Mucosa of stomach (tissue), 1 donor: ENCODE results near the gene ALKBH6.
"Not testable (repeated sequence)": the region's sequence is repeated elsewhere in the genome, so short reads cannot be mapped to it uniquely, and the experiment has no call there.

ENCODE experiments used
- H3K27me3 ChIP-seq: one replicate; pipeline ENCODE4 v1.7.0; 2013; ENCODE audit warnings: mild to moderate bottlenecking, low read length; ENCODE audit not compliant: control insufficient read depth, insufficient read depth
- H3K36me3 ChIP-seq: one replicate; pipeline ENCODE4 v1.7.0; 2013; ENCODE audit warnings: low read length; ENCODE audit not compliant: control insufficient read depth, insufficient read depth
- H3K4me1 ChIP-seq: one replicate; pipeline ENCODE4 v1.7.0; 2013; ENCODE audit warnings: mild to moderate bottlenecking, low read length; ENCODE audit not compliant: control insufficient read depth, insufficient read depth
- H3K4me3 ChIP-seq: one replicate; pipeline ENCODE4 v1.7.0; 2013; ENCODE audit warnings: low read length
- H3K9ac ChIP-seq: one replicate; pipeline ENCODE4 v1.7.0; 2013; ENCODE audit warnings: mild to moderate bottlenecking, low read length, moderate library complexity
- H3K9me3 ChIP-seq: one replicate; pipeline ENCODE4 v1.7.0; 2013; ENCODE audit warnings: mild to moderate bottlenecking, low read length, moderate library complexity; ENCODE audit not compliant: control insufficient read depth
- donor health status: Pancreatic carcinoma.

The ALKBH6 gene

GRCh38 chr19:35986664-35987570 lies 27.1 kb downstream of the ALKBH6 start:
- H3K9ac ChIP-seq, result no peak overlapping the region
- no peak overlapping the region for H3K4me3 ChIP-seq
- H3K36me3 ChIP-seq, result no peaks in the 10 kb centered on the region
- H3K9me3 ChIP-seq, result no peaks in the 10 kb centered on the region
- H3K4me1 ChIP-seq, result no peaks in the 10 kb centered on the region
- H3K27me3 ChIP-seq, result peaks cover 30% of the 10 kb centered on the region

GRCh38 chr19:35986111-35986510 lies 27.9 kb downstream of the ALKBH6 start:
- Histone ChIP-seq H3K4me1 (no peaks in the 10 kb centered on the region), H3K9ac (no peak overlapping the region), H3K4me3 (no peak overlapping the region), H3K9me3 (no peaks in the 10 kb centered on the region), H3K27me3 (peaks cover 30% of the 10 kb centered on the region), H3K36me3 (no peaks in the 10 kb centered on the region)

- Histone ChIP-seq H3K4me3 (no peak overlapping the region), H3K27me3 (peaks cover 19% of the 10 kb centered on the region)
These were observed 30.8 kb downstream of the ALKBH6 start for GRCh38 chr19:35983177-35983576.

GRCh38 chr19:35980997-35981396 lies 33.0 kb downstream of the ALKBH6 start:
- H3K9me3 ChIP-seq, H3K36me3 ChIP-seq, H3K27me3 ChIP-seq, H3K4me1 ChIP-seq, H3K4me3 ChIP-seq, H3K9ac ChIP-seq: not testable (repeated sequence)

More at GRCh38 chr19:35983177-35983576, 30.8 kb downstream of the ALKBH6 start:
- no peaks in the 10 kb centered on the region for H3K9me3 ChIP-seq
- H3K4me1 ChIP-seq, result no peaks in the 10 kb centered on the region
- no peaks in the 10 kb centered on the region for H3K36me3 ChIP-seq
- H3K9ac ChIP-seq, result no peak overlapping the region

- Histone ChIP-seq H3K9me3 (no peaks in the 10 kb centered on the region), H3K9ac (no peak overlapping the region), H3K36me3 (no peaks in the 10 kb centered on the region), H3K4me3 (no peak overlapping the region), H3K27me3 (no peaks in the 10 kb centered on the region), H3K4me1 (no peaks in the 10 kb centered on the region)
These were observed 35.1 kb downstream of the ALKBH6 start for GRCh38 chr19:35978832-35979365.

- Histone ChIP-seq H3K4me1 (no peaks in the 10 kb centered on the region), H3K36me3 (no peaks in the 10 kb centered on the region), H3K9ac (no peak overlapping the region), H3K27me3 (no peaks in the 10 kb centered on the region), H3K9me3 (no peaks in the 10 kb centered on the region), H3K4me3 (no peak overlapping the region)
These were observed 35.7 kb downstream of the ALKBH6 start for GRCh38 chr19:35978271-35978670.

GRCh38 chr19:35977446-35978222 lies 36.4 kb downstream of the ALKBH6 start:
- Histone ChIP-seq H3K36me3 (no peaks in the 10 kb centered on the region), H3K9me3 (no peaks in the 10 kb centered on the region), H3K9ac (no peak overlapping the region), H3K4me1 (no peaks in the 10 kb centered on the region), H3K4me3 (no peak overlapping the region), H3K27me3 (no peaks in the 10 kb centered on the region)

- H3K27me3 ChIP-seq, result no peaks in the 10 kb centered on the region
- no peak overlapping the region for H3K9ac ChIP-seq
- no peaks in the 10 kb centered on the region for H3K36me3 ChIP-seq
- no peaks in the 10 kb centered on the region for H3K4me1 ChIP-seq
- H3K9me3 ChIP-seq, result no peaks in the 10 kb centered on the region
- H3K4me3 ChIP-seq, result no peak overlapping the region
These were observed 38.3 kb downstream of the ALKBH6 start for GRCh38 chr19:35975608-35976214.

- no peak overlapping the region for H3K9ac ChIP-seq
- no peaks in the 10 kb centered on the region for H3K27me3 ChIP-seq
- H3K36me3 ChIP-seq, result no peaks in the 10 kb centered on the region
- H3K4me1 ChIP-seq, result no peaks in the 10 kb centered on the region
- H3K4me3 ChIP-seq, result no peak overlapping the region
- no peaks in the 10 kb centered on the region for H3K9me3 ChIP-seq
These were observed 40.5 kb downstream of the ALKBH6 start for GRCh38 chr19:35973487-35973886.

- Histone ChIP-seq H3K36me3 (no peaks in the 10 kb centered on the region), H3K9ac (no peak overlapping the region), H3K4me1 (no peaks in the 10 kb centered on the region), H3K9me3 (no peaks in the 10 kb centered on the region), H3K4me3 (no peak overlapping the region), H3K27me3 (peaks cover 4% of the 10 kb centered on the region)
These were observed 47.2 kb downstream of the ALKBH6 start for GRCh38 chr19:35966771-35967170.

GRCh38 chr19:35963514-35963913 lies 50.5 kb downstream of the ALKBH6 start:
- Histone ChIP-seq H3K9me3 (no peaks in the 10 kb centered on the region), H3K4me1 (no peaks in the 10 kb centered on the region), H3K9ac (no peak overlapping the region), H3K4me3 (no peak overlapping the region), H3K27me3 (peaks cover 25% of the 10 kb centered on the region), H3K36me3 (no peaks in the 10 kb centered on the region)
